Measurements from ENCODE around the gene PSMD14. TPM values are rescaled to one million over a fixed set of nuclear protein-coding genes. Genes with fewer than 3 reads are reported as not detected.
A peak's percentile ranks its signal among the peaks of the same experiment; 100 is the strongest.
"Not testable (repeated sequence)": the region's sequence is repeated elsewhere in the genome, so short reads cannot be mapped to it uniquely, and the experiment has no call there.

The PSMD14 gene
- polyA plus RNA-seq, 1 donor = 61.8 TPM

DNA sequence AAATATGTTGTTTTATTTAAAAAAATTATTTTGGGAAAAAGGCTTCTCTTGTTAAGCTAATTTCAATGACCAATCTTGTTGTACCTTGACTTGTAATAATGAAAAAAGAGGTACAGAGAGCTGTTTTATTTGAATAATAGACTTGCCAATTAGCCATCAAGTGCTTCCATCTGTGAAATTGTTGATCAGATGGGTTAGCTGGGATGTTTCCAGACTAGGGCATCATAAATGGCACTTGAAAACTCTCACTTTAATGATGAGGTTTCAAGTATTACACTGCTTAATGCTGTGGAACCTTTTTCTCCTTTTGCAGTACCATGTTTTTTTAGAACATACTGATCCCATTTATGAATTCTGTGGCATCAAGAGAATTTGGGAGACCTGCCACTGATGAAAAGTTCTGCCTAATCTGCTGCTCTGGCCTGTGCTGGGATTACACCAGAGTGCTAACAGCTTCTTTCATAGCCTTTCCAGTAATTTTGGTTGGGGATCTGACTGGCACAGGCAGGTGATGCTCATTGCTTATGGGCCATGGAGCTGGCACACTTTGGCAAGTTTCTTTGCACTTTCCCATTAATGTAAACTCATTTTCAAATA lies 24.2 kb downstream of the PSMD14 start:
- DNase-seq = no peak

DNA sequence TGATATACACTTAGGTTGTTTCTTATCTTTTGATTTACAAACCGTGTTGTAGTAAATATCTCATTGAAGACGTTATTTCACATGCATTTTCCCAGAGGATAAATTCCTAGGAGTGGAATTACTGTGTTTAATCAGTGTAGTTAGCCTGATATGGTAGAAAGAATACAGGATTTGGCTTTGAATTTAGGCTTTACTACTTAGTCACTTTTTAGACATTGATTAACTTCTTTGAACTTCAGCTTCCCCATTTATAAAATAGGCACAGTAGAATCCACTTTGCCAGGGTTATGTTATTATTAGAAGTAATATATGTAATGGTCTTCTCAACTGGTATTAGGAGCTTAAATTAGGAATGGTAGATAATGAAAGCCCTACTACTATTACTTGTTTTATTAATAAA lies 27.4 kb downstream of the PSMD14 start:
- no peak for DNase-seq

DNA sequence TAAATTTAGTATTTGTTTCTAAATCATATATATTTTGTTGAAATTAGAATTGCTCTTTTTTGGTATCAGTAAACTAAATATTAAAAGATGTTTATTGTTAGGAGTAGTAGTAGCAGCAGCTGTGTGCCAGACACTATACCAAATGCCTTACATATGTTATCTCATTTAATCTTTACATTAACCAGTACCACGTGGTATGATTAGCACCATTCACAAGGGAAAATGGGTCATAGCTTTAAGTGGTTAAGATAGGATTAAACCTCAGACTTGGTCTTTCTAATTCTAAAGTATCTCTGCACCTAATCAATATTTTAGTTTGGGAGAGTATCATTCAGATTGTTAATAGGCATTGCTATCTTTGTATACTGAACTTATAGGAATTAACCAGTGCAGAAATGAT lies 29.0 kb downstream of the PSMD14 start:
- DNase-seq = no peak

DNA sequence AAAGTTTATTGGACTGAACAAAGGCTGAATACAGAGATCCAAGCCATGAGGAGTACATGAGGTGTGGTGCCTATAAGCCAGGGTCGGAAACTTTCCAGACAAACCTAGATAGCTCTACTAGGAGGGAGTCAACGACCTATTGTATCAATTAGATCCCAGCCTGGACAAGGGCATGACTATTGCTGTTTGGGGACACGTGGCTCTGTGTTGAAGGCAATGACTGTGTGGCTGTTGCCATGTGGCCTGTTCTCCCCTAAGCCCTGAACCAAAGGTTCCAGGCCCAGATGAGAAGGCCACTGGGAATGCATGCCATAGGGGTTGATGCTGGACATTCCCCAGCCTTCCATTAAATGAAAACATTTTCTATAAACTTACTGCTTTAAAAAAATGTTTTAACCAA lies 31.3 kb downstream of the PSMD14 start:
- not testable (repeated sequence) for DNase-seq

DNA sequence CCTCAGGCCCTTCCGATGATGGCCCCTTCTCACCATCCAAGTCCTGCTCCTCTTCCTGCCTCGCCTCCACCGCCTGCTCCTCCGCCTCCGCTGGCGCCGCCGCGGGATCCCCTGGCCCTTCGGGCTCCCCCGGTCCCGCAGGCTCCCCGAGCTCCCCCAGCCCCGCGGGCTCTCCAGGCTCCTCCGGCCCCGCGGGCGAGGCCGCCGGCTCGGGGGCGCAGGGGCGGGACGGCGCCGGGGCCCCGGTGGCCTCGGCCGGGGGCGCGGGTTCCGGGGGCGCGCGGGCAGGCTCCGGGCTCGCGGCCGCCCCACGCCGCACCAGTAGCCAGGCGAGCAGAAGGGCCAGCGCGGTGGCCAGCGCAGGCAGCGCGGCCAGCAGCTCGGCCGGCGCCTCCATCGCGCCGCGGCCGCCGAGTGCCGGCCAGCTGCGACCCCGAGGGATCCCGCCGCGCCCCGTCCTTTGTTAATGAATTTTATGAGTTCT lies 32.7 kb downstream of the PSMD14 start:
- not testable (repeated sequence) for DNase-seq

DNA sequence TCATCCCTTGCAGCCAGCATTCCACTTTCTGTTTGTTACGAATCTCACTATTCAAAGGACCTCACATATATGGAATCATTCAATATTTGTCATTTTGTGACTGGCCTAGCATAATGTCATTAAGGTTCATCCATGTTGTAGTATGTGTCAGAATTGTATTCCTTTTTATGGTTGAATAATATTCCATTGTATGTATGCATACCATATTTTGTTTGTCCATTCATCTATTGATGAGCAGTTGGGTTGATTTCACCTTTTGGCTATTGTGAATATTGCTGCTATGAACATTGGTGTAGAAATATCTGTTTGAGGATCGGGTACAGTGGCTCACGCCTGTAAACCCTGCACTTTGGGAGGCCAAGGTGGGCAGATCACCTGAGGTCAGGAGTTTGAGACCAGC lies 35.0 kb downstream of the PSMD14 start:
- DNase-seq = no peak

DNA sequence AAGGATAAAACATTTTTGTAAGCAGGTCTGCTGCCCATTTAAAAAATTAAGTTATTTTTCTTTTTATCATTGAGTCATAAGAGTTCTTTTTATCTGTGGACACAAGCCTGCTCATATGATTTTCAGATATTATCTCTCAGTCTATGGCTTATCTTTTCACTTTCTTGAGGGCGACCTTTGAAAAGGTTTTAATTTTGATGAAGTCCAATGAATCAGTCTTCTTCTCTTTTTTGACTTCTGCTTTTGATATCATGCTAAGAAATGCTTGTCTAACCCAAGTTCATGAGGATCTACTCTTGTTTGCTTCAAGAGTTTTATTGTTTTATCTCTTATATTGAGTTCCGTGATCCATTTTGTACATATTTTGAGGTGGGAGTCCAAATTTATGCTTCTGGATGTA lies 36.5 kb downstream of the PSMD14 start:
- DNase-seq = no peak

DNA sequence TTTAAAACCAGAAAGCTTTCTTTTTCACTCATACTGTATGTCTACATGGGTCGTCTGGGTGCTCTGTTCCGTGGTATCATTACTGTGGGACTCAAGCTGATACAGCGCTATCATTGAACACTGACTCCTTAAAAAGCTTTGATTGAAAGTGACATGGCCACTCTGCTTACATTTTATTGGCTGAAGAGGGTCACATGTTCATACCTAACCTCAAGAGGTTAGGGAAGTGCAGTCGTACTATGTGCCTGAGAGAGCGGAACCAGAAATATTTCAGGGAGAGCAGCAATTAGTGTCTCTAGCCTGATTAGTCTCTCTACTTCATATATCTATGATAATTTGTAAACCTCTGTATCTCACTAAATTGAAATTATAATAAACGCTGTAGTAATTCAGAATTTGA lies 43.5 kb downstream of the PSMD14 start:
- no peak for DNase-seq

DNA sequence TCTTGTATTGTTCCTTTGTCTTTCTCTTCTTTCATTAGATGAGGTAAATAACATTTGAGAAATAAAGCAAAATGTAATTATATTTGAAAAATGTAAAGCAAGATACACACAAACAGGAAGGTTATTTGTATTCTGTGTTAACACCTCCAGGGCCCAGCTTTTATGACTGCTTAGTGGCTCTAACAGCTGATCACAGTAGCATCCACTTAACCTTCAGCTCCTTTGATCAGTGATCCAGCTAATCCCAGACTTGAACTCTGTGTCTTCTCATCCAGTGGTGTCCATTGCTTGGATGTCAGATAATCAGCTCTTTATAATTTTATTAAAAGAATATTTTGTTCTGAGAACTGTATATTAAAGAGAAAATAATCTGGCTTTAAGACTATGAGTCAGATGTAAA lies 44.5 kb downstream of the PSMD14 start:
- peak; percentile 8 for DNase-seq

DNA sequence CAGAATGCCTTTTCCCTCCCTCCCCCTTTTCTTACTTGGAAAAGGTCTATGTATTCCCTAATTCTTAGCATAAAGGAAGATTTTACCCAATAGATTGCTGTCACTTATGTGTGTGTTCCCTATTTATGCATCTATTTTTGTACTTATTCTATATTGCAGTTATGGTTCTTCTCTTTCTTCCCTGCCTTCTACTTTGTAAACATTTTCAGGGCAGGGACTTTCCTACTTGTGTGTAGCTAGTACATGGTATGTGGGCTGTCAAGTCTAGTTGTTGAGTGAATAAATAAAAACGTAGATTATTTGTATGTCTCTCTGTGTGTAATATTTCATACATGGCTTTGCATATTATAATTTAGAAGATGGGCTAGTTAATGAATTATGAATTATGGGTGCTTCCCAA lies 45.3 kb downstream of the PSMD14 start:
- DNase-seq = no peak

DNA sequence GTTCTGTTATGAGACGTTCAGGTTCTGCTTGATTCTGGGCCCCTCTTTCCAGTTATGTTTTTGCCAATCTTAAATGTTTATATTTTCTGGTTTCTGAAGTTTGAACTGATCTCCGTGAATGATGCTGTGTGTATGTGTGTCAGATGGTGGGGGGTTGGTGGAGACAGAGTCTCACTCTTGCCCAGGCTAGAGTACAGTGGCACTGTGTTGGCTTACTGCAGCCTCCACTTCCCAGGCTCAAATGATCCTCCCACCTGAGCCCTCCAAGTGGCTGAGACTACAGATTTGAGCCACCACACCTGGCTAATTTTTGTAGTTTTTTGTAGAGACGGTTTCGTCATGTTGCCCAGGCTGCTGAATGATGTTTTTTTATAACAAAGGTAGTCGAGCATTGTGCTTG lies 45.9 kb downstream of the PSMD14 start:
- no peak for DNase-seq

DNA sequence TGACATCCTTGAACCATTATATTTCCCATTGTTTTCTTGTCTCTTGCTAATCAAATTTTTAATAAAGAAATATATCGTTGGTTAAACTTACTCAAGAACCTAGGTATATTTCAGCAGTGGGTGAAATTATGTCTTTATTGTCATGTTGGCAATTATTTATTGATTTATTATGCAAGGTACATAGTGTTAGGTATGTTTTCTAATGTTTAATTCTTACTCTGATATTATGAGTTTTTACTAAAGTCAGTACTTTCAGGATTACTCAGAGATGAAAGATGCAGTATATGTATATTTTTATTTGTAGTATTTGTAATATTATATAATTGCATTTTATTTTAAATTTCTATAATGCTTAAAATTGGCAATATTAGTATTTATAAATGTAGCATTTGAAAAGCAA lies 46.9 kb downstream of the PSMD14 start:
- no peak for DNase-seq

DNA sequence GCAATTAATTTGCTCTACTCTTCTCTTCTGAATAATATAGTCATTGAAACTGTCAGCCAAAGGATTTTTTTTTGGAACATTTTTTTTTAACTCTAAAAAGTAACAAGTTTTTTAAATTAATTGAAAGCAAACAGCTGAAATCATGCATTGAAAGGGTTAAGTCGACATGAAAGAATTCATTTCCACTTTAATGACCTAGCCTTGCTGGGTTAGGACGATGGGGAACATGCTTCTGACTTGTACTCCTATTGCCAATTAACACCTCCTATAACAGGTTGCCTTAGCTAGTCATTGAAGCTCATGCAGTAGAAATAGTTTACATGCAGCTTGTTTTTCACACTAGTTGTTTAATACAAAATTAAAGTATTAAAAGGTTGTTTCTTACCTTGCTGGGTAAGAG lies 47.8 kb downstream of the PSMD14 start:
- no peak for DNase-seq

DNA sequence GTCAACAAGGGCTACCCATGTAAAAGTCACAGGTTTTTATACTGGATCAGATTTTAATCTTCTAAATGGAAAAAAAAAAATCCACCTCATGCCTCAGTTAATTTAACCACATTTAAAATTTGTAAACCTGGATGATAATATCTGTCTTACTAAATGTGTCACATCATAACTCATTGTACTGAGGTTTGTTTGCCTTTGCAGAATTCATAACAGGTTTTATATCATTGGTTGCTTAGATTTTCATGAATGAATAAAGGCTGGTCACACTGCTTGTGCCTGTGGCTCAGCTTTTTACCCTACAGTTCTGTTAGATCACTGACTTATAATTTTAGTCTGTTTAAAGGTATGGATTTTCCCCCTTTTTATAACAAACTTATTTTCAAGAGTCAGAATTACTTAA lies 48.9 kb downstream of the PSMD14 start:
- no peak for DNase-seq

DNA sequence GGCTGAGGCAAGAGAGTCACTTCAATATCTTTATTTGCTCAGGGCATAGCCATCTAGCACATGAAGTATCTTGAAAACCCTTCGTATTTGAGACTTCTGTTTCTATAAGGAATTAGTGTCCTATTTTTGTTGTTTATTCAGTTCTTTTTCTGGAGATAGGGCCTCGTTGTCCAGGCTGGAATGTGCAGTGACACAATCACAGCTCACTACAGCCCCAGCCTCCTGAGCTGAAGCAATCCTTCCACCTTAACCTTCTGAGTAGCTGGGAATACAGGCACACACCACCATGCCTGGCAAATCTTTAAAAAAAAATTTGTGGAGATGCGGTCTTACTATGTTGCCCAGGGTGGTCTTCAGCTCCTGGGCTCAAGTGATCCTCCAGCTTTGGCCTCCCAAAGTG lies 50.6 kb downstream of the PSMD14 start:
- no peak for DNase-seq

DNA sequence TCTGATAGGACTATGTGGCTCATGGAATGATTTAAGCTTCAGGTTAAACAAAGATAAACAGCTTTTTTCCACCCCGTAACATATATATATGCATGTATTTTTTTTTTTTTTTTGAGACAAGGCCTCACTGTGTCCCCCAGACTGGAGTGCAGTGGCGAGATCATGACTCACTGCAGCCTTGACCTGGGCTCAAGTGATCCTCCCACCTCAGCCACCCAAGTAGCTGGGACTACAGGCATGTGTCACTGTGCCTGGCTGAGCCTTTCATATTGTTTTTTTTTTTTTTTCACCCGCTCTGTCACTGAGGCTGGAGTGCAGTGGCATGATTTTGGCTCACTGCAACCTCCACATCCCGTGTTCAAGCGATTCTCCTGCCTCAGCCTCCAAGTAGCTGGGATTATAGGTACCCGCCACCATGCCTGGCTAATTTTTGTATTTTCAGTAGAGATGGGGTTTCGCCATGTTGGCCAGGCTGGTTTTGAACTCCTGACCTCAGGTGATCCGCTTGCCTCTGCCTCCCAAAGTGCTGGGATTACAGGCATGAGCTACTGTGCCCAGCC lies 52.0 kb downstream of the PSMD14 start:
- not testable (repeated sequence) for DNase-seq

DNA sequence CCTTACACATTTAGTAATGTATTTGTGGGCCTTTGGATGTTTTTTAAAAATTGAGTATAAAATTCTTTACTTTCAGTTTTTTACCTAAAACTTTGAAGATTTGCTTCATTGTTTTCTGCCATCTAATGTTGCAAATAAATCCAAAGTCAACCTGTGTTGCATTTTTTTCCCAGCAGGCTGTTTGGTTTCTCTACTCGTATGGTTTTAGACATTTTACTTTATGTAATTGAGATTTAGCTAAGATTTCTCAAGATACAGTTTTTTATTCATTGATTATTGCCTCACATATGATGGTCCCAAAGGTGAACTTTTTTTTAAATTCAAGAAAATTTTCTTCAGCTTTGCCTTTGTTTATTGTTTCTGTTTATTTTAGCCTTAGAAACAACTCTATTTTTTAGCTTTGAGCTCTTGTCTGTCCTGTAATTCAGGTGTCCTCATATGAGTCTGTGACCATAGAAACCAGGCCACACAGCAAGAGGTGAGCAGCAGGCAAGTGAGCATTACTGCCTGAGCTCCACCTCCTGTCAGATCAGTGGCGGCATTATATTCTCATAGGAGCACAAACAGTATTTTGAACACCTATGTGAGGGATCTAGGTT lies 54.4 kb downstream of the PSMD14 start:
- DNase-seq = no peak

DNA sequence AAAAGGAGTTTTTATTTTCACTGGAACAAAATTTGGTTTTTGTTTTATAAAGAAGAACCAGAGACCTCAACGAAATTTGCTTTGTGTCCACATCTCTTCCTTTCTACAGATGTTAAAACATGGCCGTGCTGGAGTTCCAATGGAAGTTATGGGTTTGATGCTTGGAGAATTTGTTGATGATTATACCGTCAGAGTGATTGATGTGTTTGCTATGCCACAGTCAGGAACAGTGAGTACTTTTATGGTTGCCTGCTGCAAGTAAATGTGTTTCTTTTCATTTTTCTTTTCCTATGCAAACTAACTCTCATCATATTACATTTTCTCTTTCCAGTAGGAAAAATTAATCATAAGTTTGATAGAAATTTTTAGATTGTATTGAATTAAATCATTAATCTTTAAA lies 59.5 kb downstream of the PSMD14 start:
- no peak for DNase-seq

DNA sequence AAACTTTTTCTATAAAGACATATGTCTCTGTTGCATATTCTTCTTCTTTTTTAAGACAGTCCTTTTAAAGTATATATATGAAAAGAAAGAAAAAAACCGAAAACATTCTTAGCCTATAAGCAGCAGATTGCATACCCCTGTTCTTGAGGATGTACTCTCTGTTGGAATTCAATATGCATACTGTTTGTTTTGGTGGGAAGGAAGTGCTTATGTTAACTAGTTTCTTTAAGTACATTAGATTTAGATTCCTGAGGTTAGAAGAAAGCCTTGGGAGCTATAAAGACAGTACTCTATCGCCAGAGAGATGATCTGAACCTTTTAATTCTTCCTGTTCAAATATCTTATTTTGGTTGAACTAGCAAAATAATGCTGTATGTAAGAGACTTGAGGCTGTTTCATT lies 61.1 kb downstream of the PSMD14 start:
- no peak for DNase-seq

DNA sequence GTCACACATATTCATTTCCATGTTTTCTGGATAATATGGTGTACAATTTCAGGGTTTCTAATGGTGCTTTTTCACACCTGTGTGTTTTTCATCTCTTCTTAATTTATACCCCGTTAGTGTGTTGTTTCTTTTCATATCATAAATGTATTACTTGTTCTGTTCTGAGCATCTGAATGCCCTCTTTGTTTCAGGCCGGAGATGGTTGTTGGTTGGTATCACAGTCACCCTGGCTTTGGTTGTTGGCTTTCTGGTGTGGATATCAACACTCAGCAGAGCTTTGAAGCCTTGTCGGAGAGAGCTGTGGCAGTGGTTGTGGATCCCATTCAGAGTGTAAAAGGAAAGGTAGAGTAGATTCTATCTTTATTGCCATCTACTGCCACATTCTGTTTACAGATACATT lies 62.8 kb downstream of the PSMD14 start:
- no peak for DNase-seq

DNA sequence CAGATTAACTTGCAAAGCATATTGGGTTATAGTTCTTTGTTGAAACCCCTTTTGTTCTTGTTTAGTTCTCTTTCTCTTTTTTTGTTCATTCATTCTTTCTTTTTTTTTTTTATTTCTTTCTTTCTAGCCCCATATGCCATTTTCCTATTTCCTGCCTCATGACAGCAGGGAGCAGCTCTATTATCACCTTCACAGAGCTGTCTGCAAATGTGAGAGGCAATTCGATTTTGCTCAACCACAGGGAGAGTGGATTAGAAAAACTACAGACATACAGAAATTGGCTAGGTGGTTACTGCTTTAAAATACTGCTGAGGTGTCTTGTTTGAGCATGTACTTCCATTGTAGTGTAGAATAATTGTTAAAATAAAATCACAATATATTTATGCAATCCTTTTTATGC lies 63.6 kb downstream of the PSMD14 start:
- no peak for DNase-seq

DNA sequence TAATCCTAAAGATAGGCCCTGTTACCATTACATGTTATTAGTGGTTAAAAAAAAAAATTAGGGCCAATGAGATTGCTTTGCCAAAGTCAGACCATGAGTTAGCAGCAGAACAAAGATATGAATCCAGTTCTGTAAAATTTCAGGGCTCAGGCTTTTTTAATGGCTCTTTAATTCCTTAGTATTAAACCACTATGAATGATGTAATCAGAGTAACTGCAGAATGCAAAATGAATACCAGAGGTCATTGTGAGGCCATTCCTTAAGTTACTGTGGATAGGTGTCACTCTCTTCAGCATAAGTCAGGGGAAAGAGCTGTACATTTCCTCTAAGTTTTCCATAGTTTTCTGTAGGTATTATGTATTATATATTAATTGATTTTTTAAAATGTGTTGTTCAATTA lies 65.7 kb downstream of the PSMD14 start:
- no peak for DNase-seq

DNA sequence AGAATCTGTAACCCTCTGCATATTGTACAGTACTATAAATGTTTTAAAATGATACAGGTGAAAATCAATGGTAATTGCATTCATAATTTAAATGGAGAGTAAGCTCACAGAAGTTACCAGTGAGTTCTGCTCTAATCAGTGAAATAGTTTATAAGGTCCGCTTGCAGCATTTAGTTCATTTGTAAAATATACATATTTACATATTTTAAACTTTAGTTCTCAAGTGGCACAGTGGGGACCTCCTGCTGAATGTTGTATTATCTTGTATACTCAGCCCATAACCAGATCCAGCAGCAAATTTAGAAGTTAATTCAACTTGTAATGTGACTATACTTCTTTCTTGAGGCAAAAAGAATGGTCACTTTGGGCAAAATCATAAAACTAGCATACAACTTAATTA lies 66.2 kb downstream of the PSMD14 start:
- DNase-seq = no peak

DNA sequence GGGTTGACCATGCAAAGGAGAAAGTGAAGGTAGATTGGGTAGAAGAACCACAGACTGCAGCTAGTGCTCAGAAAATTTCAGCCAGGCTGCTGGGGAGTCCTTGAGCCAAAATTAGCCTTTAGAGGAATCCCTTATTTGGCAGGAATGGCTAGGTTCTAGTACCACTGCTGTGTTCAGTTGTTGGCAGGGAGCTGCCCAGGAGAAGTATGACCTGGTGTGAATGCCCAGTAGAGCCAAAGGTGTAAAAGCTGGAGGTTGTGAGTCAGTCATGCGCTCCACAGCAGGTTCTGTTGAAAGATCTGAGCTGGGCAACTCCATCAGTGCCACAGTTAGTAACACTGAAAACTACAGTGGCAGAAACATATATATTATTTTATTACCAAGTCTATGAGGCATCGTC lies 71.5 kb downstream of the PSMD14 start:
- no peak for DNase-seq
